ENCODE data around the gene TMEM175.

The TMEM175 gene

GRCh38 chr4:948101-948935 lies 16.1 kb downstream of the TMEM175 start:
- DNase-seq: no peak

DNA sequence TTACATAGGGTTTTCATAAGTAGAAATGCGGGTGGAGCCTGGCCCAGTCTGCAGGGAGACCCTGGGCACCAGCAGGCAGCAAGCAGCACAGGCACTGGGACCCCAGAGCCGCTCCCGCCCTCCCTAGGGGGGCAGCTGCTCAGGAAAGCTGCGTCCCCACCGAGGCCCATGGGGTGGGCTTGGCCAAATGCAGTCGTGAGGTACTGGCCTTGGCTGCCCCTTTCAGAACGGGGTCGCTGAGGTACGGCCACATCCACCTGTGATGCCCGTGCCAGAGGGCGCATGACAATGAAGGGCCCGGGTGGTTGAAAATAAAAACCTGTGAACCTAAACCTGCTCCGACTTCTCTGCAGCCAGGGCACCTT lies 16.7 kb downstream of the TMEM175 start:
- no peak for DNase-seq

- no peak for DNase-seq
Observed at GRCh38 chr4:949656-950055, 17.4 kb downstream of the TMEM175 start.

DNA sequence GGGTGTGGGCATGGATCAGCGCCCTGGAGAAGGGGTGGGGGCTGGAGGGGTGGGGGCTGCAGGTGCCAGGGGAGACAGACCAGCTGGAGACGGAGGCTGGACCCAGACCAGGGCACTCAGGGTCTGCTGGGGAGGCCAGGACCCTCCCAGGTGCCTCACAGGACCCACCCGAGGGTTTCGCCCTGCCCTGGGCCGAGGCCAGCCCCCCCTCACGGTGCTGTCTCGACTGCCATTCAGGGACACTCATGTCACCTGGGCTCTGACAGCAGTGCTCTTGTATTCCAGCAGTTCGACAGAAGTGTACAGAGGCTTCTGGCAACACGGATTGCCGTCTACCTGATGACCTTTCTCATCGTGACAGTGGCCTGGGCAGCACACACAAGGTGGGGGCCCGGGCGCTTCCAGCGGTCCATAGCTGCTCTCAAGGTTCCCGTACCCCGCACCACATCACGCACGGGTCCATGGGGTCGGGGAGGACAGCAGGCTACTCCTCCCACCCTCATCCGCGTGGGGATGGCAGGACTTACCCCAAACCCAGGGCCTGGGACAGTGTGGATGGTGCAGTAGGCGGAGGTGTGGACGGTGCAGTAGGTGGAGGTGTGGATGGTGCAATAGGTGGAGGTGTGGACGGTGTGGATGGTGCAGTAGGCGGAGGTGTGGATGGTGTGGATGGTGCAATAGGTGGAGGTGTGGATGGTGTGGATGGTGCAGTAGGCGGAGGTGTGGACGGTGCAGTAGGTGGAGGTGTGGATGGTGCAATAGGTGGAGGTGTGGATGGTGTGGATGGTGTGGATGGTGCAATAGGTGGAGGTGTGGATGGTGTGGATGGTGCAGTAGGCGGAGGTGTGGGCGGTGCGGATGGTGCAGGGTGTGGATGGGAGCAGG lies 18.1 kb downstream of the TMEM175 start:
- DNase-seq: no peak

DNA sequence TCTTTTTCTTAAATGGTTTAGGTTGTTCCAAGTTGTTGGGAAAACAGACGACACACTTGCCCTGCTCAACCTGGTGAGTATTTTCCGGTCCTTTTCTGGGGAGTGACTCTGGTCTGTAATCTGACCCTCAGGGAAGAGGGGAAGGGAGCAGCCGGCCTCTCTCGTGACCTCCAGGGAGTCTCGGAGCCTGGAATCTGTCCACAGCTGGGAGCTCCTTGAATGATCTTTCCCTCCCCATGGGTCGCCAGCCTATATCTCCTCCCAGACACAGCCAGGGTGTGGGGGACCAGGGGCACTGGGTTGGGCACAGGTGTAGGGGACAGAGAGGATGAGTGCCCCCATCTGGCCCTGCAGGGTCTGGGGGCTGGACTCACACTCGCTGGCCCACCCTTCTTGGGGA lies 18.9 kb downstream of the TMEM175 start:
- DNase-seq: no peak

GRCh38 chr4:951594-952468 lies 19.6 kb downstream of the TMEM175 start:
- no peak for DNase-seq

- DNase-seq: no peak
Observed at GRCh38 chr4:952881-953573, 20.8 kb downstream of the TMEM175 start.

DNA sequence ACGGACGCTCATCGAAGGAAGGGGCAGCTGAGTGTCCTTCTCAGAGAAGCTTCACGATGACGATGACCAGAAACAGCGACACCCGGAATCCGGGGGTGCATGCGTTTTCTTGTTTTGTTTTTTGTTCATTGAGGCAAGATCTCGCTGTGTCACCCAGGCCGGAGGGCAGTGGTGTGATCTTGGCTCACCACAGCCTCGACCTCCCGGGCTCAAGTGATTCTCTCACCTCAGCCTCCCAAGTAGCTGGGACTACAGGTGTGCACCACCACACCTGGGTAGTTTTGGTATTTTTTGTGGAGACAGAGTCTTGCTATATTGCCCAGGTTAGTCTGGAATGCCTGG lies 21.3 kb downstream of the TMEM175 start:
- no peak for DNase-seq

DNA sequence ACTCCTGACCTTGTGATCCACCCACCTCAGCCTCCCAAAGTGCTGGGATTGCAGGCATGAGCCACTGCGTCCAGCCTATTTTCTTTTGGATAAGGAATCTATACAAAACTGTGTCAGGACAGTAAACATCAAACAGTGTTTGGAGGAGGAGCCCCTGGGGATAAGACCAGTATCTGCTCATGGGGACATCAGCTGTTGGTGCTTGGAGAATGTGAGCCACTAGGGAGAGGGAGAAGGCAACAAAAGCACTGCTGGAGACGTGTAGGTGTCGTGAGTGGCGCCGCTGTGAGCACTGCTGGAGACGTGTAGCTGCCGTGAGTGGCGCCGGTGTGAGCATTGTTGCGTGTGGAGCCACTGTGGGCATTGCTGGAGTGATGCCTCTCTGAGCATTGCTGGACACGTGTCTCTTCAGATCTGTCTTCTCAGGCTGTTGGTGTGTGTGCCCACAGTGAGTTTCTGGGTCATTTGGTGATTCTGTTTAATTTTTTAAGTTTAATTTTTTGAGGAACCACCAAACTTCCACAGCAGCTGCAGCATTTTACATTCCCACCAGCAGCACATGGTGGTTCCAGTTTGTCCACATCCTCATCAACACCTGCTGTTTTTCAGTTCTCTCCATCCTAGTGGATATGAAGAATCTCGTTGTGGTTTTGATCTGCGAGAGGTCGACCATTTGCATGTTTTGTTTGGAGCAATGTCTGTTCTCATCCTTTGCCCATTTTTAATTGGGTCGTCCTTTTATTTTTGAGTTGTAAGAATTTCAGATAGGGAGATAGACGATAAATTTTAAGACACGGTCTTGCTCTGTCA lies 22.2 kb downstream of the TMEM175 start:
- DNase-seq: no peak

GRCh38 chr4:955161-955921 lies 23.1 kb downstream of the TMEM175 start:
- no peak for DNase-seq

DNA sequence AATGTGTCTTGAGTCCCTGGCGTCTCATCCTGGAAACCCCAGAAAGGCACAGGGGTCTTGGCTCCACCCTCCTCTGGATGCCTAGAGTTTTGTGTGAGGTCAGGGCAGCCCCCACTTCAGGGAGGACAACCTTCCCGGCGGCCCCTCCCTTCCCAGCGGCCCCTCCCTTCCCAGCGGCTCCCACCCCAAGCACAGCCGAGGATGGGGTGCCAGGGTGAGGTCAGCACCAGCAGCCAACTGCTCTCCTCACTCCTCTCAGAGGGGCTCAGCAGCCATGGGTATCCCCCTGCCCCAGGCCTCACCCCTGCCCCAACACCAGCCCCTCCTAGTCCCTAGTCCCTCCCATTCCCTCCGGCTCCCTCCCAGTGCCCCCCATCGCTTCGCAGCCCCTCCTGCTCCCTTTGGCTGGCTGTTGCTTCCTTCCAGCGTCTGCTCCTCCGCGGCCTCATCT lies 23.7 kb downstream of the TMEM175 start:
- DNase-seq: no peak

DNA sequence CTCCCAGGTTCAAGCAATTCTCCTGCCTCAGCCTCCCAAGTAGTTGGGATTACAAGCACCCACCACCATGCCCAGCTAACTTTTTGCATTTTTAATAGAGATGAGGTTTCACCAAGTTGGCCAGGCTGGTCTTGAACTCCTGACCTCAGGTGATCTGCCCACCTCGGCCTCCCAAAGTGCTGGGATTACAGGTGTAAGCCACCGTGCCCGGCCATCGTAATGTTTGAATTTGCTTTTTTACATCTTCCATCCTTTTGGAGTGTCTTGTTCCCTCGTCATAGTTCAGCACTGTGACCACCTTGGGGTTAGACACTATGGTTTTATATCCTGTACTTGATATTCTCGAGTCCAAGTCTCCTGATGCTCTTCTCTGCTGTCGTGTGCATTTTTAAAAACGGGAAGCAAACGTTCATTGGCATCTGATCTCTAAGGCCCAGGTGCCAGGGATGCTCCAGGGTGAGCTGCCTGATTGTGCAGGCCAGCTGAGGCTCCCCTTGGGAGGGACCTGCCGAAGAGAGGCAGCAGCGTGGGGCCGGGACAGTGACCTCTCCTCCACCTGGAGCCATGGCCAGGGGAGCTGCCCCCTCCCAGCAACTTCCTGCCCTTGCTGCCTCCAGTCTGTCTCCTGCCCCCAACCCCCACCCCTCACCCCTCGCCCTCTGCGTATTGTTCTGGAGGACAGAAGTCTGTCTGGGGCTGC lies 24.4 kb downstream of the TMEM175 start:
- DNase-seq: no peak

DNA sequence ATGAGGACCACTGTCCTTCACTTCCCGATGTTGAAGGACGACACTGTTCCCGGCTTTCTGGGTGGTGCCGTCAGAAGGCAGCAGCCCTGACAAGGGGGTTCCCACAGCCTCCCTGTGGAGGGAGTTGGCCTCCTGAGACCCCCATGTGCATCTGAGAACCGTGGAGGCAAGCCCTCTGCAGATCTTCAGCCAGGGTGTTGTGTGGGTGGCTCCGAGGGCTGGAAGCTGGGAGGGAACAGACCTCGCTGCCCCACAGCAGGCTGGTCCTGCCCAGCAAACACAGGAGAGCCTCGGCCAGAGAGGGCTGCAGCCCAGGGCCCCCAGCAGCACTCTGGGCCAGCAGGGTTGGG lies 24.9 kb downstream of the TMEM175 start:
- no peak for DNase-seq

DNA sequence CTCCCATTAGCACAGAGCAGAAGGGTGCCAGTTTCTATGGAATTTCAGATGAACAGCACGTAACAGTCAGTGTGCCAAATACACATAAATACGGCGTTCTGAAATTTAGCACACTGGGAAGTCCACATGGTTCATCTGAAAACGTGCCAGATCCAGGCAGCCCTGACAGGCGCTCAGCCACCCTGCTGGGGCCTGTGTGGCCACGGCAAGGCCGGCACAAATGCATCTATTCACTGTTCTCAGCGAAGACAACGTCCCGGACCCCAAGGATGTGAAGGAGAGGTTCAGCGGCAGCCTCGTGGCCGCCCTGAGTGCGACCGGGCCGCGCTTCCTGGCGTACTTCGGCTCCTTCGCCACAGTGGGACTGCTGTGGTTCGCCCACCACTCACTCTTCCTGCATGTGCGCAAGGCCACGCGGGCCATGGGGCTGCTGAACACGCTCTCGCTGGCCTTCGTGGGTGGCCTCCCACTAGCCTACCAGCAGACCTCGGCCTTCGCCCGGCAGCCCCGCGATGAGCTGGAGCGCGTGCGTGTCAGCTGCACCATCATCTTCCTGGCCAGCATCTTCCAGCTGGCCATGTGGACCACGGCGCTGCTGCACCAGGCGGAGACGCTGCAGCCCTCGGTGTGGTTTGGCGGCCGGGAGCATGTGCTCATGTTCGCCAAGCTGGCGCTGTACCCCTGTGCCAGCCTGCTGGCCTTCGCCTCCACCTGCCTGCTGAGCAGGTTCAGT lies 25.5 kb downstream of the TMEM175 start:
- no peak for DNase-seq

- no peak for DNase-seq
Observed at GRCh38 chr4:958314-958665, 26.0 kb downstream of the TMEM175 start.

DNA sequence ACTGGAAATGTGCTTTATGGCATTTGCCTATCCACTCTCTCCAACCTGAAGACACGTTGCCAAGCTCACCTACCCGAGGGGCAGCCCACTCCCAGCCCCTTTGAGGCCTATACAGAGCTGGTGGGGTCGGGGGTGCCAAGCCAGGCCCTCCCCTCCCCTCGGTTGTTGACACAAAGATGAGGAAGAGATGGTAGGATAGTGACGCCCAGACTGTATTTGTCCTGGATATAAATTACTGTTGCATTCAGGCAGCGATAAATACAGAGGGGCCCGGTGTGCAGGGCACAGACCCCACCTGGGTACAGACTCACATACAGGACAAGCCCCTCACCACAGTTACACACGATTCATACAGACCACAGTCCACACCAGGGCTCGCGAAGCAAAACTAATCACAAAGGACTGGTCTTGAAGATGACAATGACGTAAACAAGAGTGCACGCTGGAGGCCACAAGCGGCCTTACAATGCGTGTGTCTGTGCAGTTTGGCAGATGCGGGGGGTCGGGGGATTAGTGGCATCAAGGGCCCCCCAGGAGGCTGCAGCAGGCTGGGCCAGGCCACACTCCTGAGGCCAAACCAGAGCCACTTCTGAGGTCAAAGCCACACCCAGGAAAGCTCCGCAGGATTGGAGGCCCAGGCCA lies 26.6 kb downstream of the TMEM175 start:
- no peak for DNase-seq

DNA sequence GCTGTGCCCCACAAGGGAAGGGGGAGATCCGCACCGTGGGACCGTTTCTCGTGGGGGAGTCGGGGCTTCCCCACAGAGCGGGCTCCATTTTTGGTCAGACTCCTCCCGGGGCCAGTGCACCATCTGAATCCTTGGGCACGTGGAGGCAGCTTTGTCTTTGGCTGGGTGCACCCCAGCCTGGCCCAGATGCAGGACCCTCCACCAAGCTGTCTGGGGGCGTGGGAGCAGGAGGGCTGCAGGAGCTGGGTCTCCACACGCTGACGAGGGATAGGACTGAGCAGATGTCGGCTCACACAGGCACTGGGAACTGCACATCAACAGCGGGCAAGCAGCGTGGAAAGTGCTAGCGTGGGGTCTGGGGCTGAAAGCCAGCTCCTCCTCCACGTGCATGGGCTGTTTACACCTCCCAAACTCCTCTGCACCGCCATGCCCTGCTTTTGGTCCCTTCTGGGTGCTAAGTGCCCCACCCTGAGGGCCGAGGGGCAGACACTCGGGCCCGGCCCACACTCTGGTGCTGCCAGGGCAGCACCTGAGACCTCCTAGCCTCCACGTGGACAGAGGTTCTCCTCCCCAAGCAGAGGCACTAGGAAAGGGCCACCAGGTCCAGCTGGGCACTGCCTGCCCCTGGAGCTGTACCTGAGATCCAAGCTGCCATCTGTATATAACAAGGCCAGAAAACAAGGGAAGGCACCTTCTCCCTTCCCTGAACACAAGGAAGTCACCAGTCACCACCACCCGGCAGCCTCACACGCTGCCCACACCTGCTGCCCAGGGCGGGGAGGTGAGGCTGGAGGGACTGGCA lies 27.3 kb downstream of the TMEM175 start:
- no peak for DNase-seq

GRCh38 chr4:960140-960635 lies 27.9 kb downstream of the TMEM175 start:
- DNase-seq: no peak

All from stimulated activated CD8-positive, alpha-beta memory T cell treated with anti-CD3 and anti-CD28 coated beads, Interleukin-4, amount 100 ng/mL, for 48 hours (primary cell).